ENCODE measurements around the gene TPP2.

Gene TPP2

DNA sequence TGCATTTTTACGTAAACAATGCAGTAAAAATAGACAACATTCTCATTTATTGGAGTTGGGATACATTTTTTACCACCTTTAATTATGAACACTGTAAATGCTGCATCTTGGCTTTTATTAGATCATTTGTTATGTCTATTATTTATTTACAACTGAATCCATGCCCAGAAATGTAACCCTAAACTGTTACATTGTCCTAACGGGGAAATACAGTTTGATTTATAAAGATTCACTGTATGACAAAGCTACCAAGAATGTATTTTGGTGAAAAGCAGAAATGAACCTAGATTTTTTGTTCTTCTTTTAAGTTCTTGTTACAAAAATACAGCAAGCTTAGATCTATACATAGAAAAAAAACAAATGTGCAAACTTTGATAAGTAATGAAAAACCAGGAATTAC, 97.0 kb downstream of the TPP2 start:
- no peak for DNase-seq (ENCODE audit: low read depth)

DNA sequence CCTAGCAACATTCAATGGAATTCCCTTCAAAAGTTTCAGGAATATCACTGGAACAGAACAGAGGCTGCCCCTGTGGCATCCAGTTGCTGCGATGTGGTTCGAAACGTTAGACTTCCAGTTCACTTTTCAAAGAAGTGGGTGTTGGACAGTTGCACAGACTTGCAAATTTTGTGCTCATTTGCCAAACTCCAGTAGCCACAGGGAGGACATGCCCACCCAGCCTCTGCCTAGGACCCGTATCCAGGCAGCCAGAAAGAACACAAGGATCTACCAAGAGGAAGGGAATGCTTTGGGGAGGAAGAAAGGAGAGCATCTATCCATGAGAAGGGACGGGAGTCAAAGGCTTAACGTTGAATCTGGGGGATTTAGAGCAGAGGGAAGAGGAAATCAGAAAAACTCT, 98.2 kb downstream of the TPP2 start, which contains the start of gene METTL21C:
Gene METTL21C (minus strand): TSS at position 108 of the 400 bp plus-strand sequence. CDS start 546 bp downstream, outside the sequence.
- DNase-seq (ENCODE audit: low read depth) = no peak

GRCh38 chr13:102696465-102696864, 99.7 kb downstream of the TPP2 start:
- no peak for DNase-seq (ENCODE audit: low read depth)

DNA sequence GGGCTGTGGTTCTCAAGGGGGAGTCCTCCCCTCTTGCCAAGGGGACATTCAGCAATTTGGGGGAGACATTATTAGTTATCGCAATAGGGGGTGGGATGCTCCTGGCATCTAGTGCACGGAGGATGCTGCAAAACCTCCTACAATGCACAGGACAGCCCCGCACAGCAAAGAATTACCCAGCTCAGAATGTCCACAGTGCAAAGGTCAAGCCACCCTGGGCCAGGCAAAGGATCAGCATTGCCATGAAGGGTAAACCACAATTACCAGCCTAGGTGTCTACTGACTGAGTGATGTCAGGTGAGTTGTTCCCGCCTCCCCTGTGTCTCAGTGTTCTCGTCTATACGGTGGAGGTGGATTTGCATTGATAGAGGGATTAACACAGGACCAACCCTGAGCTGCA, 100.5 kb downstream of the TPP2 start:
- no peak for DNase-seq (ENCODE audit: low read depth)

GRCh38 chr13:102697929-102698648, 101.3 kb downstream of the TPP2 start:
- no peak for DNase-seq (ENCODE audit: low read depth)

- no peak for DNase-seq (ENCODE audit: low read depth)
Observed at GRCh38 chr13:102698649-102698980, 101.8 kb downstream of the TPP2 start.

DNA sequence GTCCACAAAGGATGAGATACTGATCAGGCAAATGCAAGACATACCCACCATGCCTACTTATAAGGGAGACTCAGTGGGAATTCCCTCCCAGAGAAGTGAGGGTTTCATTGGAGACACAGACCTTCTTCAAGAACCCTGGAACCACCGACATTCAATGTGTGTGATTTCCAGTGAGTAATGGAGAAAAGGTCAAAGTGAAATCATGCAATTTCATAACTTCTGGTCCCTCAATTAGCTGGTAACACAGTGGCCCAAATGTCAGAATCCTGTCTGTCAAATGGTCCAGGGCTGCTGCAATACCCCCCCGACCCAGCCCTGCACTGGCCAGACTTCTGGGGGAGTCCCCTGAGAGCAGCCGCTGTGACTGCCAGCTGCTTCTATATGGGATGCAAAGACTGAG, 102.7 kb downstream of the TPP2 start:
- DNase-seq (ENCODE audit: low read depth) = no peak

- DNase-seq (ENCODE audit: low read depth) = peak; percentile 27
Observed at GRCh38 chr13:102700088-102701031, 103.6 kb downstream of the TPP2 start.

- DNase-seq (ENCODE audit: low read depth) = no peak
Observed at GRCh38 chr13:102701331-102701730, 104.5 kb downstream of the TPP2 start.

DNA sequence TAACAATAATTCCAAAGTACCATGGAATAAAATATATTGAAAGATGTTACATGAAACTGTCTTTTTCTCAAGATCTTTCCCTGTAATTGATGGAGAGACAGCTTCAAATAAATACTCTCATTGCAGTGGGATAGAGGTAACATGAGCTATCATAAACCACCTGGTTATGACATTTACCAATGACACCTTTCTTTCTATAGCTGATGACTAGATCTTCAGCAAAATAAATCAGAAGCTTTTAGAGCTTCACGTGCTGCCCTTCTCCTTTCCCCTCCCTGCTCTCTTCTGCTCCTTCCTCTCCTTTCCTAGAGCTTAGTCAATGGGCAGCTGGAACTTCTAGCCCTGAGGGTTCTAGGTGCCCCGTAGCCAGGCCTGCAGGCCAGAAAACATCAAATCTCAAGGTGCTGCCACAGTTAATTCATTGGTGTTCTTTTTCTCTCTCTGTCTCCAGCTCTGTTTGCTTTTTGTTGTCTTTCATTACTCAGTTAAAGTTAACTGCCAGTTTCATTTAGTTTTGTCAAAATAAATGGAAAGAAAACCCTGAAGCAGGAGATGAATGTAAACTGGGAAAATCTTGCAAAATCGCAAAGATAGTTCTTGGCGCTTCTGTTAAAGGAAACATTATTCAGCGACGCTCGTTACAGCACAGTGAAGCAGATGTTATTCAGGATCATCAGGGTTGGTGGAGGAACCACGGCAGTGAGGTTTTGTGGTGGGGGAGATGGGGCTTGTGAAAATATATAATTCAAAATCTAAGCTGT, 106.4 kb downstream of the TPP2 start:
- DNase-seq (ENCODE audit: low read depth) = no peak

DNA sequence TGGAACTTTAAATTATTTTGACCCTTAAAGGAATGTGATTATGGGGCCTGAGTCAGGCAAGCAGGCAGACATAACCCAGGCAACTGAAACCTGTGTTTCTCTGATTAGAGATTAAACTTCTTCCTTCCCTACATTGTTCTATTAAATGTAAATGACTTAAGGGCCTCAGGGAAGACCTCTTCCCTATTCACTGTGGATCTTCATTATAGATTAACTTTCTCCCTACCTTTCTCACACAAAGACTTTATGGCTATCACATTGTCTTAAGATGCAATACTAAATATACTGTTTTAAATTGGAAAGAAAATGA, 106.9 kb downstream of the TPP2 start:
- DNase-seq (ENCODE audit: low read depth) = no peak

DNA sequence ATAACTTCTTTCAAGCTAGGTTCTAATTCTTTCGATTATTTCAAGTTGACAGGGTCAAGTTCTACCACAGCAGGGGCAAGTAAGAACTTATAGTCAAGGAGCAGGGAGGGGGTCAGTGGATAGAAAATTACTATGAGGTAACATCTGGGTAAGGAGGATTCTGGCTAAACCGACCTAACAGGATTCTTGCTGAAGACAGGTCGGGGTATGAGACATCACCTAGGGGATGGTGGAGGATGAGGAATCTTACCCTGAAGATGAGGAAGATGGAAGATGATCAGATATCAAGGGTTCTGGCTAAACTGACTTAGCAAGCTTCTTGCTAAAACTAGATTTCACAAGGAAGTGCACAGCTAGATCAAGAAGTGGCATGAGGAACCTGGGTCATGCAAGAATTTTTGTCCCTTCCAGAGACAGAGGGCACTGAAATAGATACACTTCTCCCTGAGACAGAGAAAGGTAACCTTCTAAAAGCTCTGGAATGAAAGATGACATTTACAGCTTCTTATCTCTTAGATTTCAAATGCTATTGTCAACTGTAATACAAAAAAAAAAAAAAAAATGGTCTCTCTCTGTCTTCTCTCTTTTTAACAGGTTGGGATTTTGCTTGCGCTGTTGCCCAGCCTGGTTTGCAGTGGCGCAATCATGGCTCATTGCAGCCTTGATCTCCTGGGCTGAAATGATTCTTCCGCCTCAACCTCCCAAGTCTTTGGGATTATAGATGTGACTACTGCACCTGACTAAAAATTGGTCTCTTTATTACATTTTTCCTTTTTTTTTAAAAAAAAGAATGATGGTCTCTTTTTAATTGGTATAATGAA, 107.7 kb downstream of the TPP2 start:
- no peak for DNase-seq (ENCODE audit: low read depth)

DNA sequence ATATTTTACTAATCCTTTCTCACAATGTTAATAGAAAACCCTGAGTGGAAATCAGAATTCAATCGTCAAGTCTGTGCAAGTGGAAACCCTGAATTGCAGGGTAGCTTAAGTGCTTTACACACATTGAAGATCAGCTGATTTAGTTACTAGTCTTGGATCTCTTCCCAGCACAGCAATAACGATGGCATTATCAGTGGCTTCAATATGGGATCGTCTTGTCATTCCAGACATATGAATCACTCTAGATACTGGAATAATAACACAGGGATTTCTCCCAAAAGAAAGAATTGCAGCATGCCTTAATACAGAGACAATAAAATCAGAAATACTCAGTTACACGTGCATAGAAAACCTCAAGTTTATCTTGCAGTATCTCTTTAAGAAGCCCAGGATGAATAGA, 110.7 kb downstream of the TPP2 start:
- peak; percentile 88 for DNase-seq (ENCODE audit: low read depth)

DNA sequence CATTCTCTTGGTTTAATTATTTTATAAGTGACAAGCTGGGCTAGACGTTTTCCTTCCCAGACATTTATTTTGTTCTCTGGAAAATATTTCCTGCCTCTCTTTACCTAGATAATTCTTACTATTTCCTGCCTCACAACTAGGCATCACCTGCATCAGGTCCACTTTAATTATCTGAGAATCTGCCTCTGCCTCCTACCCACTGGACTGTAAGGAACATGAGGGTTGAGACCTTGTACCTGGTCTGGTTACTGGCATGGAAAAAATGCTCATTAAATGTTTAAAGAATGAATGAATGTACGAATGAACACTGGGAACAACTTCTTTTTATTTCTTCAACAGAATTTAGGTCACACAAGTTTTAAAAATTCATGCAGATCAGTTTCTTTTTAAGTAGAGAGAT, 111.4 kb downstream of the TPP2 start:
- DNase-seq (ENCODE audit: low read depth) = no peak

- DNase-seq (ENCODE audit: low read depth) = no peak
Observed at GRCh38 chr13:102708991-102709390, 112.2 kb downstream of the TPP2 start.

DNA sequence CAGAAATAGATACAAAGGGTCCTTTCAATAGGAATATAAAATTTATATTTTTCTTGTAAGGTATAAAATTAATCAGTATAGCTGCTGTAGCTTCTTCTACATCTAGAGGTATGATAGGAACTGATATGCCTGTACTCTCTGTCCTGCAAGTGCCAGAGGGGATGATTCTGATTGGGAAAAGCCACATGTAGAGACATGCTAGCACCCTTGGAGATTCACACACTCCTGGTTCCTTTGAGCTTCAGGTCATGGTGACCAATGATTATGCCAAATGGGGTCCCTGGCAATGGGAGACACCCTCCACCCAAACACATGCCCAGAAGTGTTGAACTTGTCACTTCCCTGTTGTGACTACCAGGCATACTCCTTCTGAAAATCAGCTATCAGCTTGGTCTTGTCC, 112.8 kb downstream of the TPP2 start:
- no peak for DNase-seq (ENCODE audit: low read depth)

DNA sequence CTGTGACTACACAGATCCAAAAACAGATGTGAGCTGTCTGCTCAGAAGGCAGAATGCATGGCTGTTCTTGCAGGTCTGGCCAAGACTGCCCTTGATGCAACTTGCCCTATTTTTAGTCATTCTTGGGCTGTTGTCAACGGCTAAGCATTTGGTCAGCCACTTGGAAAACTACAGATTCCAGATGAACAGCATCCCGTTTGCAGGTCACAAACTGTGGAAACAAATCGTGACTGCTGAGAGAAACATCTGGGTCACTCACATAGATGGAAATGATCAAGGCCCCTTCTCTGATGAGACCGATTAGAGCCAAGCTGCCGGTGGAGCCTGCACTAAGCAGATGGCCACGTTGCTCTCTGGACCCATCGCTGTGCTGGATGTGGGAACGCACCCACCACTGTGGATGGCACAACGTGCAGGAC, 113.5 kb downstream of the TPP2 start:
- DNase-seq (ENCODE audit: low read depth) = peak; percentile 77

DNA sequence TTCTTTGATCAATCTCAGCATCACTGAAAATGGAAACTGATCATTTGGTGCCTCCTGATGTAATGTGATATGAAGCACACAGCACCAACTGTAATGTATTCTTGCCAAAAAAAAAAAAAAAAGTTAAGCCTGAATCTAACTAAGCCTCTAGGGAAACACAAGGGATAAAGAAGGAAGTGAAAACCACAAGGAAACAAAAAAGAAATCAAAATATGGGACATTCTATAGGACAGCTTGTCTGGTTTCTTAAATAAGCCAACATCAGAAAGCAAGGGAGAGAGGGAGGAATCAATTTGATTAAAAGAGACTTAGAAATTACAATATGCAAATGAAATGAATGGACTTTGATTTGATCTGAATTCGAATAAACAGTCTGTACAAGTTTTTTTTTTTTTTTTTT, 118.7 kb downstream of the TPP2 start:
- no peak for DNase-seq (ENCODE audit: low read depth)

- no peak for DNase-seq (ENCODE audit: low read depth)
Observed at GRCh38 chr13:102718746-102719145, 122.0 kb downstream of the TPP2 start.

- DNase-seq (ENCODE audit: low read depth) = peak; percentile 97
Observed at GRCh38 chr13:102721800-102722231, 125.0 kb downstream of the TPP2 start.

- DNase-seq (ENCODE audit: low read depth) = peak; percentile 58
Observed at GRCh38 chr13:102724923-102725322, 128.1 kb downstream of the TPP2 start.

GRCh38 chr13:102726430-102726829, 129.6 kb downstream of the TPP2 start:
- no peak for DNase-seq (ENCODE audit: low read depth)
